Measurements from ENCODE around the gene ETV4.
A peak's percentile ranks its signal among the peaks of the same experiment; 100 is the strongest.

Gene ETV4

DNA sequence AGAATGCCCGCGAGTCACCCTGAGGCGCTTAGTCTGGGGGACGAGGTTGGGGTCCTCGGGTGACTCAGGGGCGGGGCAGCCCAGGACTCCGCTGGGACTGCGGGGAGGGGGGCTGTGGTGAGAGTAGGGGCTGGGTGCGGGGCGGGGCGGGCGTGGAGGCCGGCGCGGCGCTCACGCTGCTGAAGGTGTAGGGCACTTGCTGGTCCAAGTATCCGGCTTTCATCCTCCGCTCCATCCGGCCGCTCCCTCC lies 832 bp downstream of the ETV4 start:
- Histone ChIP-seq H2AFZ (ENCODE audit: low read length) (no peak overlapping the region), H3K27me3 (ENCODE audit: insufficient read depth, low read length) (peaks cover 16% of the 10 kb centered on the region), H4K20me1 (ENCODE audit: insufficient read depth, low read length) (no peaks in the 10 kb centered on the region), H3K79me2 (ENCODE audit: insufficient read depth, low read length) (no peaks in the 10 kb centered on the region), H3F3A (ENCODE audit: insufficient read depth, low read length) (no peaks in the 10 kb centered on the region), H3K4me2 (ENCODE audit: low read length) (peak overlapping the region; percentile 84), H3K36me3 (ENCODE audit: insufficient read depth, low read length) (no peaks in the 10 kb centered on the region), H3K4me3 (ENCODE audit: low read depth, low read length, poor library complexity, severe bottlenecking) (peak overlapping the region; percentile 55), H3K9me2 (ENCODE audit: low read depth, low read length) (no peaks in the 10 kb centered on the region), H3K27ac (ENCODE audit: low read depth, low read length, poor library complexity, severe bottlenecking) (no peak overlapping the region), H3K4me1 (ENCODE audit: insufficient read depth, low read length, severe bottlenecking) (peaks cover 13% of the 10 kb centered on the region), H3K9ac (ENCODE audit: low read length) (no peak overlapping the region), H3K9me3 (ENCODE audit: low read length) (no peaks in the 10 kb centered on the region)
- no peak for TF ChIP-seq EZH2 (IDR thresholded peaks at IDR 0.05; ENCODE audit: borderline replicate concordance, low read length)
- TF ChIP-seq, protein P1, sequence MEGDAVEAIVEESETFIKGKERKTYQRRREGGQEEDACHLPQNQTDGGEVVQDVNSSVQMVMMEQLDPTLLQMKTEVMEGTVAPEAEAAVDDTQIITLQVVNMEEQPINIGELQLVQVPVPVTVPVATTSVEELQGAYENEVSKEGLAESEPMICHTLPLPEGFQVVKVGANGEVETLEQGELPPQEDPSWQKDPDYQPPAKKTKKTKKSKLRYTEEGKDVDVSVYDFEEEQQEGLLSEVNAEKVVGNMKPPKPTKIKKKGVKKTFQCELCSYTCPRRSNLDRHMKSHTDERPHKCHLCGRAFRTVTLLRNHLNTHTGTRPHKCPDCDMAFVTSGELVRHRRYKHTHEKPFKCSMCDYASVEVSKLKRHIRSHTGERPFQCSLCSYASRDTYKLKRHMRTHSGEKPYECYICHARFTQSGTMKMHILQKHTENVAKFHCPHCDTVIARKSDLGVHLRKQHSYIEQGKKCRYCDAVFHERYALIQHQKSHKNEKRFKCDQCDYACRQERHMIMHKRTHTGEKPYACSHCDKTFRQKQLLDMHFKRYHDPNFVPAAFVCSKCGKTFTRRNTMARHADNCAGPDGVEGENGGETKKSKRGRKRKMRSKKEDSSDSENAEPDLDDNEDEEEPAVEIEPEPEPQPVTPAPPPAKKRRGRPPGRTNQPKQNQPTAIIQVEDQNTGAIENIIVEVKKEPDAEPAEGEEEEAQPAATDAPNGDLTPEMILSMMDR (IDR thresholded peaks at IDR 0.05; ENCODE audit: low read length): no peak

DNA sequence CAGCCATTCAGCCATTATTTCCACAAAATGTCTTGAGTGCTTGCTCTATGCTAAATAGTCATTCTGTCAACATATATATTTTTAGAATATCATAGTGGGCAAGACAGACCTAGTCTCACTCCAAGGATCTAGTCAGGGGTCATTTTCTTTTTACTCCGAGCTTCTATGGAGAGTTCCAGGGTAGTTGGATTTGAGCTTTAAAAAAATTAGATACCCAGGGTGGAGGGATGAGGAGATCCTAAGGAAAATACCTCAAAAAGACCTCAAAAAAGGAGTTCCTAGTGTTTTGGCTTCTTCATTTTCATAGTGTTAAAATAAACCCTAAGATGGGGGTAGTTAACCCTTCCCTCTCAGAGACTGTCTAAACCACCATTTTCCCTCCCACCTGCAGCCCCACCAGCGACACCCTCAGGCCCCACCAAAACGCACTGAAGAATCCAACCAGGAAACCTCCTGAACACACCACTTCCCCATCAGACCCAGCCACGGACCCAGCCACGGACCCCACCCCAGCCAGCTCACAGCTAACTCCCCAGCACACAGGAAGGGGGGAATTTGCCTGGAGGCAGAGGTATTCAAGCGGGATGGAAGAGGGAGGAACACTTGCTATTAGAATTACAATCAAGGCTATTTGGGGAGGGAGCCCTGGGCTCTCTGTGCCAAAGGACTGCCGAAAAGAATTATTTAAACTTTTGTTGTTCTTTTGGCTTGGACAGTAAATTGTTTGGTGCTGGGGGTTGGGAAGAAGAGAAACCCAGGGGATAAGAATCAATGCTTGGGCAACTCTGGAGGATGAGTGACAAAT lies 2.2 kb downstream of the ETV4 start:
- H3K27me3 ChIP-seq (ENCODE audit: insufficient read depth, low read length): peaks cover 16% of the 10 kb centered on the region
- no peaks in the 10 kb centered on the region for H3K9me2 ChIP-seq (ENCODE audit: low read depth, low read length)
- no peaks in the 10 kb centered on the region for H3K9me3 ChIP-seq (ENCODE audit: low read length)
- no peak for TF ChIP-seq EZH2 (IDR thresholded peaks at IDR 0.05; ENCODE audit: borderline replicate concordance, low read length)
- TF ChIP-seq, protein P1 (IDR thresholded peaks at IDR 0.05; ENCODE audit: low read length): no peak; the same call in 1 of the 2 replicates
- no peak overlapping the region for H3K4me2 ChIP-seq (ENCODE audit: low read length)
- H3K79me2 ChIP-seq (ENCODE audit: insufficient read depth, low read length): no peaks in the 10 kb centered on the region
- no peak overlapping the region for H2AFZ ChIP-seq (ENCODE audit: low read length)
- no peaks in the 10 kb centered on the region for H3K36me3 ChIP-seq (ENCODE audit: insufficient read depth, low read length)
- H3K4me3 ChIP-seq (ENCODE audit: low read depth, low read length, poor library complexity, severe bottlenecking): no peak overlapping the region
- H3K27ac ChIP-seq (ENCODE audit: low read depth, low read length, poor library complexity, severe bottlenecking): no peak overlapping the region
- H4K20me1 ChIP-seq (ENCODE audit: insufficient read depth, low read length): no peaks in the 10 kb centered on the region
- H3F3A ChIP-seq (ENCODE audit: insufficient read depth, low read length): no peaks in the 10 kb centered on the region
- peaks cover 13% of the 10 kb centered on the region for H3K4me1 ChIP-seq (ENCODE audit: insufficient read depth, low read length, severe bottlenecking)
- no peak overlapping the region for H3K9ac ChIP-seq (ENCODE audit: low read length)

DNA sequence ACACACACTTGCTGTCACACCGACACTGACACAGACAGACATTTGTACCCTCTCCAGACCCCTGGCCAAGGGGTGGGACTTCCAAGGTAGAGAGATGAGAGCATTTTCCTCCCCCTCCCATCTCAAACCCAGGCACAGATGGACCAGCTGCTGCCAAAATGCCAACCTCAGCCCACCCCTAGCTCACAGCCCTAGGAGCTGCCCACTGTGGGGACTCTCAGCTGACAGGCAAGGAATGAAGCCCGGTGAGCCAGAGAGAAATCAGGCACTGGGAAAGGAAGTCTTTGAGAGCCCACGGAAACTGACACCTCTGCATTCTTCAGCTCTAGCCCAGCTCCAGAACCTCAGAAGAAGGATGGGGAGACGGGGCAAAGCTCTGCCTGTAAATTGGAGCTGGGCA lies 2.8 kb downstream of the ETV4 start:
- Histone ChIP-seq H3K9ac (ENCODE audit: low read length) (no peak overlapping the region), H3K36me3 (ENCODE audit: insufficient read depth, low read length) (no peaks in the 10 kb centered on the region), H3K4me1 (ENCODE audit: insufficient read depth, low read length, severe bottlenecking) (peaks cover 13% of the 10 kb centered on the region), H3K79me2 (ENCODE audit: insufficient read depth, low read length) (no peaks in the 10 kb centered on the region), H3K27me3 (ENCODE audit: insufficient read depth, low read length) (peaks cover 16% of the 10 kb centered on the region), H3F3A (ENCODE audit: insufficient read depth, low read length) (no peaks in the 10 kb centered on the region), H3K9me2 (ENCODE audit: low read depth, low read length) (no peaks in the 10 kb centered on the region), H3K27ac (ENCODE audit: low read depth, low read length, poor library complexity, severe bottlenecking) (no peak overlapping the region), H3K4me3 (ENCODE audit: low read depth, low read length, poor library complexity, severe bottlenecking) (no peak overlapping the region), H3K4me2 (ENCODE audit: low read length) (no peak overlapping the region), H3K9me3 (ENCODE audit: low read length) (no peaks in the 10 kb centered on the region), H4K20me1 (ENCODE audit: insufficient read depth, low read length) (no peaks in the 10 kb centered on the region), H2AFZ (ENCODE audit: low read length) (no peak overlapping the region)
- TF ChIP-seq EZH2 (IDR thresholded peaks at IDR 0.05; ENCODE audit: borderline replicate concordance, low read length): no peak

DNA sequence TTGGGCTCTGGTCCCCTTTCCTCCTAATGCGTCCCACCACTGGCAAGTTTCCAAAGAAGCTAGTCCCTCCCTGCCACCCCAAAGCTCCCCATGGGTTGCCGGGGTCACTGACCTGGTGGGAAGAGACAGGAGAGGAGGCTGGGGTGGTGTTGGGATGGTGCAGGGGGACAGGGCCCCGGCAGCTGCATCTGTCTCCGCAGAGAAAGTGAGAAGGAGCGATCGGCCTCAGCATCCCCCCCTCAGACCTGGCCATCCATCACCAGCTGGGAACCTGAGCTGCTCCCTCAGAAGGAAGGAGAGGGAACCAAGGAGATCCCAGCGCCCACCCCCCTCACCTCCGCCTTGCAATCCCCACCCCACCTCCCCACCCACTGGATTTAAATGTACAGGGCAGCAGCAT lies 3.3 kb downstream of the ETV4 start:
- no peak overlapping the region for H3K9ac ChIP-seq (ENCODE audit: low read length)
- H3K27ac ChIP-seq (ENCODE audit: low read depth, low read length, poor library complexity, severe bottlenecking): no peak overlapping the region
- no peaks in the 10 kb centered on the region for H3K36me3 ChIP-seq (ENCODE audit: insufficient read depth, low read length)
- H3K9me2 ChIP-seq (ENCODE audit: low read depth, low read length): no peaks in the 10 kb centered on the region
- peaks cover 13% of the 10 kb centered on the region for H3K4me1 ChIP-seq (ENCODE audit: insufficient read depth, low read length, severe bottlenecking)
- H3K79me2 ChIP-seq (ENCODE audit: insufficient read depth, low read length): no peaks in the 10 kb centered on the region
- H3K9me3 ChIP-seq (ENCODE audit: low read length): no peaks in the 10 kb centered on the region
- no peaks in the 10 kb centered on the region for H4K20me1 ChIP-seq (ENCODE audit: insufficient read depth, low read length)
- H3K27me3 ChIP-seq (ENCODE audit: insufficient read depth, low read length): peaks cover 16% of the 10 kb centered on the region
- no peak overlapping the region for H3K4me2 ChIP-seq (ENCODE audit: low read length)
- H3F3A ChIP-seq (ENCODE audit: insufficient read depth, low read length): no peaks in the 10 kb centered on the region
- H3K4me3 ChIP-seq (ENCODE audit: low read depth, low read length, poor library complexity, severe bottlenecking): no peak overlapping the region
- TF ChIP-seq EZH2 (IDR thresholded peaks at IDR 0.05; ENCODE audit: borderline replicate concordance, low read length): no peak
- TF ChIP-seq, protein P1 (IDR thresholded peaks at IDR 0.05; ENCODE audit: low read length): no peak
- no peak overlapping the region for H2AFZ ChIP-seq (ENCODE audit: low read length)

Measured in OCI-LY1 (cell line).